ENCODE data around the gene KBTBD2.
"Not testable (repeated sequence)": the region's sequence is repeated elsewhere in the genome, so short reads cannot be mapped to it uniquely, and the experiment has no call there.

The KBTBD2 gene

GRCh38 chr7:32893207-32893524 lies 1.6 kb upstream of the KBTBD2 start:
- no peak for DNase-seq (ENCODE audit: low spot score)

GRCh38 chr7:32892521-32893206 lies 1.1 kb upstream of the KBTBD2 start:
- peak; percentile 86 for DNase-seq (ENCODE audit: low spot score)

DNA sequence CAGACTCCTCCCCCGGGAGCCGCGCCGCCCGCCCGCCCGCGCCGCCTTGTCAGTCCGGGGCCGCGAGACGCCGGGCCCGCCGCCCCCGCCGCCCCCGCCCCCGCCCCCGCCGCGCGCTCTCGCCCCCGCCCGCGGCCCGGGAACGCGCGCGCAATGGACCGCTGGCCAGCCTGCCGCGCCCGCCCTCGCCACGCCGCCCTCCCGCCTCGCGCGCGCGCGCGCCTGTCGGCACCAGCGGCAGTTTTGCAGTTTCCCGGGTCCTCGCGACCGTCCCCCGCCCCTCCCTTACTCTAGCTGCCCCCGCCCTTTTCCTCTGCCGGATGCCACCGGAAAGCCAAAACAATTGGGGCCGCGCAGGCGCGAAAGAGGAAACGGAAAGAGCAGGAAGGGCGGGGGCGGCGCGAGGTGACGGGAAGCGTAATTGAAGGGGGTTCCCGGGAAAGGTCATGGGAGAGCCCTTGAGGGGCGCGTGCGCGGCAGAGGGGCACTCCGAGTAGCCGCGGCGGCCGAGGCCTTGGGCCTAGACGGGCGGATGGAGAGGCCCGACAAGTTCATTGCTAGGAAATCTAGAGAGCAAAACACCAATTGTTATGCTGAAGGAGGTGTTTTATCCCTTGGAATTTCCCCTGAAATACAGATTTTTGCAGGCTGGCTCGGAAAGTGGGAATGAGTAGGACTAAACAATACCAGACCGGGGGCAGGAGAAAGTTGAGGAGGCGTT lies 400 bp upstream of the KBTBD2 start:
- DNase-seq (ENCODE audit: low spot score), result peak; percentile 89

DNA sequence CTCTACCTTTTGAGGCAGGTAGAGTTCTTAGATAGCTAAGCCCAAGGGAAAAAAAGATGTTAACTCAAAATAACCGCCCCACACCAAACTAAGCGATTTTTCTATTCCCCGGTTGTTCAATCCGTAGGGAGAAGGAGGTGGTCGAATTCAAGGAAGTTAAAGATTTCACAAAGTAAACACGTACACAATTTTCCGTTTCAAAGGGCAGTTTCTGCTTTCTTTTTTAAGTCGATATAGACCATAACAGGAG lies 842 bp downstream of the KBTBD2 start:
- DNase-seq (ENCODE audit: low spot score), result no peak

- peak; percentile 93 for DNase-seq (ENCODE audit: low spot score)
Observed at GRCh38 chr7:32890010-32890792, 1.4 kb downstream of the KBTBD2 start.

GRCh38 chr7:32888505-32888904 lies 3.1 kb downstream of the KBTBD2 start:
- peak; percentile 29 for DNase-seq (ENCODE audit: low spot score)

DNA sequence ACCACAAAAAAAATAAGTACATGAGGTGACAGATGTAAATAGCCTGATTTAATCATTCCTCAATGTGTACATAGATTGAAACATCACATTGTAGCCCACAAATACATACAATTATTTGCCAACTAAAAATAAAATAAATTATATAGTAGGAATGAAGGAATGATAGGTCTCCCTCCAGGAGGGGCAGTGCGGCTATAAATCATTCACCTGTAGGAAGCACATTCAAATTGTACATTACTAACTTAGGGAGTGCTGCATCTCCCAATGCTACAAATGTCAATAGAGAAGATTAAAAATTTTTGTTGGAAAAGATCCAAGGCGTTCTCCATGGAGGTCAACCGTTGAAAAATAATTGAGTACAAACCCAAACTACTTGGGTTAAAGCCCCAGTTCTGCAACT lies 4.2 kb downstream of the KBTBD2 start:
- DNase-seq (ENCODE audit: low spot score), result peak; percentile 35

- peak; percentile 22 for DNase-seq (ENCODE audit: low spot score)
Observed at GRCh38 chr7:32881074-32881982, 10.2 kb downstream of the KBTBD2 start.

- peak; percentile 69 for DNase-seq (ENCODE audit: low spot score)
Observed at GRCh38 chr7:32879460-32879859, 12.1 kb downstream of the KBTBD2 start.

DNA sequence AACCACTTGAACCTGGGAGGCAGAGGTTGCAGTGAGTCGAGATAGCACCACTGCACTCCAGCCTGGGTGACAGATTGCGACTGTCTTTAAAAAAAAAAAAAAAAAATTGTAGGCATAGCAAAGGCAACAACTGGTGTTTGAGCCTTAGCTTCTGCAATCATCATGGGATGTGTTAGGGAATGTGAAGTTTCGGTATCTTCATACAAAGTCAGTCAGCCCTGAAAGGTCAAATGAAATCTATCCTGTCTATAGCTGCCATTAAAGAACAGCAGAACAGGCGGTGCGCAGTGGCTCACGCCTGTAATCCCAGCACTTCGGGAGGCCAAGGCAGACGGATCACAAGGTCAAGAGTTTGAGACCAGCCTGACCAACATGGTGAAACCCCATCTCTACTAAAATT lies 13.5 kb downstream of the KBTBD2 start:
- not testable (repeated sequence) for DNase-seq (ENCODE audit: low spot score)

DNA sequence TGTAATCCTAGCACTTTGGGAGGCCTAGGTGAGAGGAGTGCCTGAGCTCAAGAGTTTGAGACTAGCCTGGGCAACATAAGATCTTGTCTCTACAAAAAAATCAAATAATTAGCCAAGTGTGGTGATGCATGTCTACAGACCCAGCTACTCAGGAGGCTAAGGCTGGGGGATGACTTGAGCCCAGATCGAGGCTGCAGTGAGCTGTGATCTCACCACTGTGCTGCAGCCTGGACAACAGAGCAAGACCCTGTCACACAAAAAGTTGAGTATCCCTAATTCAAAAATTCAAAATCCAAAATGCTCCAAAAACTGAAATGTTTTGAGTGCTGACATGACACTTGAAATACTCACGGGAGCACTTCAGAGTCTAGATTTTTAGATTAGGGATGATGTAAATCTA lies 19.1 kb downstream of the KBTBD2 start:
- no peak for DNase-seq (ENCODE audit: low spot score)

DNA sequence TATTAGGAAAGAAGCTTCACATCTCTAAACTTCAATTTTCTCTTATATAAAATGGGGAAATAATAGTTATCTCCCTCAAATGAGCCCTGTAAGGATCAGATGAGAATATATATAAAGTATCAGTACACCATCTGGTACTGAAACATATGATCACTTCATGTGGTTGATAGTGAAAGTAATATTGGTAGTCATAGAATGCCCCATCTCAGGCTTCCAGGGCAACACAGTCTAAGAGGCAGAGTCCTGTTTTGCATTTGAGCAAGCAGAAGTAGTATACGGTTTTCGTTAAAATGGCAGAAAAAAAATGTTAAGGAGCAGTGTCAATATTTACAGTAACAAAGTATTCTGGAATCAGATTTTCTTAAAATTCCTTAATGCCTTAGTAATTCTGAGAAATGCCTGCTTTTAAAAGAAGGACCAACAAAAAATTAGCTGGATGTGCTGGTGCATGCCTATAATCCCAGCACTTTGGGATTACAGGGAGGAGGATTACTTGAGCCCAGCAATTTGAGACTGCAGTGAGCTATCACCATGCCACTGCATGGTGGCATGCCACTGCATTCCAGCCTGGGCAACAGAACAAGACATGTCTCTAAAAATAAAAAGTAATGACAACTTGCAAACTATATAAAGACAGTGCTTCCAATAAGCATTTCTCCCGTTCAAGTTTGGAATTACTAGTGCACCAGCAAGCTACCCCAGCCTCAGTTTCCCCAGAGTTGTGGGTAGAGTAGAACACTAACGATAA lies 19.8 kb downstream of the KBTBD2 start:
- DNase-seq (ENCODE audit: low spot score), result no peak

DNA sequence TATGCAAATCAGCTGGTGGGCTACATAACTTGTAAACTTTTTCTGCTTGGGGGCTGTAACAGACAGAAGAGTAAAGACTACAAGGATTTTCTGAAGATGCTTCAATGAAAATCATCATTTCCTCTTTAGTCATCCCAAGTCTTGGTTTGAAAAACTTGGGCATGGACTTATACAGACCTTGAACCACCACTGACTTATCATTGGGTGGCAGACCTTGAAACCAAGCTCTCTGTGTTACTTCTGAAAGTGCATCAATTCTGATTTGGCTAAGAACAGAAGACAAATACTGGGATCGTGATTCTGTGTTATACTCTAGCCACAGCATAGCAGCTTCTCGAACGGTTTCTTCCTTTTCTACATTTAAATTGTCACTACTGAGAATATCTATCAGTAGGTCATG lies 21.3 kb downstream of the KBTBD2 start:
- DNase-seq (ENCODE audit: low spot score), result no peak

- no peak for DNase-seq (ENCODE audit: low spot score)
Observed at GRCh38 chr7:32869716-32870115, 21.8 kb downstream of the KBTBD2 start.

DNA sequence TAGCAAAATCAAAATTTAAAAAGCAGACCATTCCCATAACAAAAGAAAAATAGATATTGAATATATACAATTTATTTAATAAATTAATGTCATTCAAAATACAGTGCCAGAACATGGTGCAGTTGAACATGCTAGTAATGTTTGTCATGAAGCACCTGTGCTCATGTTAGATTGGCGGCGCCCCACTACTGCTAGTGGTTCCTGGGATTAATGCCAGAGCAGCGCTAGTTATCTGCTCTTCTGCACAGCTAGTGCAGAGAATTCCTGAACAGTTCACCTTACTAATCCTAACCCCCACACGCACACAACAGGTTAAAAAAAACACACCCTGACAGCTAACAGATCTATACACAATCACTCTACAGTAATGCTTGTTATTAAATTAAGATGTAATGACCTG lies 23.4 kb downstream of the KBTBD2 start:
- DNase-seq (ENCODE audit: low spot score), result no peak

- no peak for DNase-seq (ENCODE audit: low spot score)
Observed at GRCh38 chr7:32865448-32866030, 26.0 kb downstream of the KBTBD2 start.

- DNase-seq (ENCODE audit: low spot score), result not testable (repeated sequence)
Observed at GRCh38 chr7:32863872-32864271, 27.7 kb downstream of the KBTBD2 start.

DNA sequence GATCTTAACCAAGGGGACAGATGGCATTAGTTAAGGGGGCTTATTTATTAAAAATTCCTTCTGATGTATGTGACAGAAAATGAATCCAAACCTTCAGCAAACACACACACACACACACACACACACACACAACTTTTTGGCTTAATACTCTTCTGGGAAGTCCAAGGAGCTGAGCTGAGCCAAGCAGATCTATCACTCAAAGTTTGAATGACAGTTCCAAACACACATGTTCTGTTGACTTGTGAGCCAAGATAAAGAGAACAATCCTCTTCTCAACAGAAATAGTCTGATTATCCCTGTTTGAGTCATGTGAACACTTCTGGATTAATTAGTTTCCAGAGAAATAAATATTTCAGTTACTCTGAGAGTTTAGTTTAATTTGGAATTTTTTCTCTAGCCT lies 31.5 kb downstream of the KBTBD2 start:
- DNase-seq (ENCODE audit: low spot score), result no peak

DNA sequence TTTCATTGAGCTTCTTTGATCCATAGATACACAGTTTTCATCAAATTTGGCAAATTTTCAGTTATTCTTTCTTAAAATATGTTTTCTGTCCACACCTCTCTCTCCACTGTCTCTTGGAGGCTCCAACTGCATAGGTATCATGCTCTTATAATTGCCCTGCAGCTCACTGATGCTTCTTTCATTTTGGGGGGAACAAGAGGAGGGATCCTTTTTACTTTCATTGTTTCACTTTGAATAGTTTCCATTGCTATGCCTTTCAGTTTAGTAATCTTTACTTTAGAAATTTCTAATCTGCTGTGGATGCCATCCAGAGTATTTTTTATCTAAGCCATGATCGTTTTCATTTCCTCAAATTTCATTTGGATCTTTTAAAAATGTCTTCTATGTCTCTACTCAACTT lies 32.9 kb downstream of the KBTBD2 start:
- no peak for DNase-seq (ENCODE audit: low spot score)

DNA sequence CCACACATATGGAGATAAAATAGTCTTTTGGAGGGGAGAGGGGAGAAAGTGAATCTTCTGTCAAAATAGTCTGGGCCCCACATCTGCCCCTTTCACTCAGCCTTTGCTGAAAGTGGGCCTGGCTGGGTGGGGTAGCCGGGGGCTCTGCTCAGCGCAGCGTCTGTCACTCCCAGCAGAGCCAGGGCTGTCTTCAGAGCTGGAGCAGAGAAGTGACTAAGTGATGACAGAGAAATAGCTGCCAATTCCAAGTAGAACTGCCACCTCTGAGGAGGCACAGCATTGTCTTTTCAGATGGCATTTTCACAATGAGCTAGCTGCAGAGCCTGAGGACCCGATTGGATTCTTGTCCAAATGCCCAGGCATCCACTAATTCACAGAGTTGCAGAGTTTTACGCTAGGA lies 34.5 kb downstream of the KBTBD2 start:
- DNase-seq (ENCODE audit: low spot score), result not testable (repeated sequence)
